Esophagus squamous epithelium (tissue), 4 donors: Measurements from ENCODE around the gene AUTS2.

ENCODE experiments used
- CTCF ChIP-seq, 6 experiments: fragments of 450-650 bp in 4 of 6; fragments of 200-600 bp in 2 of 6; sonication (generic) in 2 of 6; IDR thresholded peaks; one replicate each; pipeline ENCODE4 v1.5.1; 2016 to 2019; ENCODE audit warnings: antibody characterized with exemption in 6 of 6, mild to moderate bottlenecking in 4 of 6, moderate library complexity in 4 of 6
- POLR2A ChIP-seq, 4 donors: fragments of 450-650 bp; IDR thresholded peaks; one replicate each; pipeline ENCODE4 v1.6.1; 2017; ENCODE audit warnings: antibody characterized with exemption in 4 of 4, mild to moderate bottlenecking in 4 of 4, moderate library complexity in 3 of 4

DNA sequence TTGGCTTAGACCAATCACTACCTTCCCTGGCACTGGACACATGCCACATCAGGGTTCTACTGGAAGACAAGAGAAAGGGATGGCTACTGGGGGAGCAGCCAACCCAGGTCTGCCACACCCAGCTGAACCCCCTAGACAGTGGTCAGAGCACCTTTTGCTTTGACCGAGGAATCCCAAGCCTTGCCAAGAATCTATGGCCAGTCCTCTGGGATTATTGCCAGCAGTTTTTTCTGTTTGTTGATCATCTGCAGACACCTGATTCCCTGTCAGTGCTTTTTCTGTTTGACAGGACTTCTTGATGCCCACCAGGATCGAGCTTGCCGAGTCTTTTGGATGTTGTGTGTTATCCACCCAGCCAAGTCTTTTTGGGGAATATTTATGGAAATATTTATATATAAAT is 1057.4 kb downstream of the AUTS2 start:
- no peak for TF ChIP-seq POLR2A (IDR thresholded peaks at IDR 0.05)
- TF ChIP-seq CTCF (IDR thresholded peaks at IDR 0.05), result no peak
